Naive thymus-derived CD4-positive, alpha-beta T cell (primary cell): ENCODE measurements around the gene MAPK8IP1. TPM values are rescaled to one million over a fixed set of nuclear protein-coding genes. Genes with fewer than 3 reads are reported as not detected.

Experiments used
- ATAC-seq: fragments of 150-1000 bp; cut with Tn5 transposase; 2 replicates; pipeline ENCODE4 v1.10.0; 2021; ENCODE audit warnings: mild to moderate bottlenecking, moderate library complexity
- CTCF ChIA-PET: fragments of 350-600 bp; sonication (Branson Sonifier 250); formaldehyde crosslinking; loops from one replicate; lab custom pipeline; 2021; ENCODE audit warnings: antibody characterized with exemption; lab: Charles Lee
- POLR2A ChIA-PET: fragments of 350-600 bp; sonication (Branson Sonifier 250); formaldehyde crosslinking; loops from one replicate; lab custom pipeline; 2021; ENCODE audit warnings: antibody characterized with exemption, inconsistent platforms; lab: Charles Lee
- DNase-seq, 9 donors: peaks; one replicate each; pipeline versions ENCODE4 v3.0.0 to v3.0.0-alpha.2; 2020 to 2022; ENCODE audit warnings: mixed read lengths in 1 of 9
- H3K27ac ChIP-seq: one replicate; pipeline ENCODE4 v1.7.0; 2013; ENCODE audit warnings: mild to moderate bottlenecking, low read depth, low read length, moderate library complexity
- H3K27me3 ChIP-seq, 2 donors: one replicate each; pipeline ENCODE4 v1.7.0; 2013; ENCODE audit warnings: low read length in 2 of 2, mild to moderate bottlenecking in 2 of 2, moderate library complexity in 2 of 2; ENCODE audit not compliant: control insufficient read depth in 2 of 2, insufficient read depth in 2 of 2
- H3K36me3 ChIP-seq, 3 experiments: 1 replicate in 2 of 3; 2 replicates in 1 of 3; pipeline ENCODE4 v1.7.0; 2013; ENCODE audit warnings: low read length in 3 of 3, mild to moderate bottlenecking in 3 of 3, moderate library complexity in 1 of 3; ENCODE audit not compliant: insufficient read depth in 3 of 3, control insufficient read depth in 2 of 3
- H3K4me1 ChIP-seq, 2 donors: one replicate each; pipeline ENCODE4 v1.7.0; 2013; ENCODE audit warnings: low read length in 2 of 2, mild to moderate bottlenecking in 2 of 2, moderate library complexity in 1 of 2; ENCODE audit not compliant: control insufficient read depth in 2 of 2, insufficient read depth in 2 of 2
- H3K4me3 ChIP-seq: 2 replicates; pipeline ENCODE4 v1.7.0; 2013; ENCODE audit warnings: mild to moderate bottlenecking, low read length
- H3K9me3 ChIP-seq, 3 experiments: 1 replicate in 2 of 3; 2 replicates in 1 of 3; pipeline ENCODE4 v1.7.0; 2013; ENCODE audit warnings: low read length in 3 of 3; ENCODE audit not compliant: control insufficient read depth in 2 of 3
- H3K27ac Mint-ChIP-seq, 9 donors: one replicate each; pipeline ENCODE4 v1.8.0; 2020 to 2022; ENCODE audit warnings: mixed read lengths in 9 of 9, mild to moderate bottlenecking in 8 of 9, moderate library complexity in 5 of 9, inconsistent platforms in 2 of 9
- H3K27me3 Mint-ChIP-seq, 5 donors: one replicate each; pipeline ENCODE4 v1.8.0; 2021 to 2022; ENCODE audit warnings: mixed read lengths in 5 of 5, mild to moderate bottlenecking in 1 of 5
- H3K36me3 Mint-ChIP-seq, 5 donors: one replicate each; pipeline ENCODE4 v1.8.0; 2020 to 2022; ENCODE audit warnings: mixed read lengths in 5 of 5, mild to moderate bottlenecking in 3 of 5, inconsistent platforms in 1 of 5
- H3K4me1 Mint-ChIP-seq, 7 donors: one replicate each; pipeline ENCODE4 v1.8.0; 2020 to 2022; ENCODE audit warnings: mixed read lengths in 7 of 7, mild to moderate bottlenecking in 3 of 7, inconsistent platforms in 1 of 7
- H3K4me3 Mint-ChIP-seq, 10 donors: one replicate each; pipeline ENCODE4 v1.8.0; 2020 to 2022; ENCODE audit warnings: mild to moderate bottlenecking in 10 of 10, mixed read lengths in 10 of 10, moderate library complexity in 6 of 10, inconsistent platforms in 2 of 10
- H3K9me3 Mint-ChIP-seq, 11 donors: one replicate each; pipeline ENCODE4 v1.8.0; 2020 to 2022; ENCODE audit warnings: mixed read lengths in 11 of 11, mild to moderate bottlenecking in 4 of 11, inconsistent platforms in 1 of 11, moderate library complexity in 1 of 11
- intact Hi-C, 2 donors: fragments of 100-400 bp; cut with micrococcal nuclease; formaldehyde crosslinking; loops; one replicate each; pipeline ENCODE4 v1.15.1; 2023
- polyA plus RNA-seq, 2 donors: library from polyadenylated mRNA; unstranded; fragments of 300-500 nt; fragmentation: Illumina TruSeq; gene quantifications; one replicate each; pipeline ENCODE4 v1.2.3, GENCODE V29; 2021
- total RNA-seq, 6 experiments: library from RNA in 5 of 6; stranded (reverse) in 5 of 6; gene quantifications; 1 replicate in 5 of 6; 2 replicates in 1 of 6; pipeline ENCODE4 v1.2.3 and lab custom pipeline; 2021 to 2026

MAPK8IP1 gene
- total and polyA plus RNA-seq, 7 experiments from 2014 or later = 0.65 to 7.0 (median 0.92) TPM; not detected in 2

GRCh38 chr11:45929486-45930030 lies 44.1 kb downstream of the MAPK8IP1 start:
- H3K27ac Mint-ChIP-seq = peak overlapping the region; percentile 72 to 96 (median 91)
- Histone ChIP-seq H3K27ac (peak overlapping the region; percentile 47), H3K27me3 (no peaks in the 10 kb centered on the region), H3K36me3 (peaks cover 0 to 26% (median 9%) of the 10 kb centered on the region in 3 experiments), H3K4me1 (peaks cover 27 to 32% of the 10 kb centered on the region in 2 donors), H3K4me3 (peak overlapping the region; percentile 33), H3K9me3 (no peaks in the 10 kb centered on the region)
- ChIA-PET POLR2A (interaction anchor here (4.1 kb wide), 1 partner anchor 11 kb away, joined by 26 read pairs; the partner anchor contains the start of gene PEX16), CTCF (interaction anchor here (1.1 kb wide), 1 partner anchor 12 kb away, joined by 3 read pairs; the partner anchor contains the start of gene PEX16)
- intact Hi-C loops = loop anchor here in 1 of 2 donors (1.0 kb wide), 1 partner anchor 11 kb away; no protein-coding TSS in a partner anchor
- no peaks in the 10 kb centered on the region for H3K9me3 Mint-ChIP-seq
- H3K36me3 Mint-ChIP-seq = peaks cover 0 to 8% (median 0%) of the 10 kb centered on the region in 5 donors
- peaks cover 20 to 40% (median 24%) of the 10 kb centered on the region in 7 donors for H3K4me1 Mint-ChIP-seq
- peaks cover 0 to 4% (median 0%) of the 10 kb centered on the region in 5 donors for H3K27me3 Mint-ChIP-seq
- ATAC-seq = peak; percentile 26
- DNase-seq = no peak
- H3K4me3 Mint-ChIP-seq = peak overlapping the region; percentile 25 to 89 (median 74)

GRCh38 chr11:45930031-45930794 lies 44.8 kb downstream of the MAPK8IP1 start:
- intact Hi-C loops = loop anchor here in 1 of 2 donors (1.0 kb wide), 1 partner anchor 12 kb away; no protein-coding TSS in a partner anchor
- ATAC-seq (peak; percentile 82), DNase-seq (peak in 4 of 9 donors; percentile 17 to 33 (median 23))
- H3K36me3 Mint-ChIP-seq = peaks cover 0 to 14% (median 0%) of the 10 kb centered on the region in 5 donors
- H3K4me3 Mint-ChIP-seq = peak overlapping the region; percentile 25 to 89 (median 74)
- no peaks in the 10 kb centered on the region for H3K27me3 Mint-ChIP-seq
- peaks cover 2 to 32% (median 9%) of the 10 kb centered on the region in 3 experiments for H3K36me3 ChIP-seq
- ChIA-PET POLR2A (interaction anchor here (4.1 kb wide), 1 partner anchor 12 kb away, joined by 26 read pairs; the partner anchor contains the start of gene PEX16), CTCF (interaction anchor here (0.8 to 1.1 kb wide), 2 partner anchors 12 to 57 kb away, joined by 3 read pairs; partner anchors contain the start of gene PEX16)
- no peaks in the 10 kb centered on the region for H3K27me3 ChIP-seq
- H3K9me3 Mint-ChIP-seq = no peaks in the 10 kb centered on the region
- H3K4me1 ChIP-seq = peaks cover 27 to 32% of the 10 kb centered on the region in 2 donors
- peaks cover 20 to 40% (median 24%) of the 10 kb centered on the region in 7 donors for H3K4me1 Mint-ChIP-seq
- H3K27ac Mint-ChIP-seq = peak overlapping the region; percentile 72 to 96 (median 91)
- peak overlapping the region; percentile 47 for H3K27ac ChIP-seq
- H3K9me3 ChIP-seq = no peaks in the 10 kb centered on the region
- peak overlapping the region; percentile 33 for H3K4me3 ChIP-seq

- DNase-seq = no peak
- Mint-ChIP-seq H3K9me3 (no peaks in the 10 kb centered on the region), H3K4me3 (peak overlapping the region in 2 of 10 donors; percentile 39 to 73), H3K4me1 (peaks cover 20 to 40% (median 24%) of the 10 kb centered on the region in 7 donors), H3K27me3 (no peaks in the 10 kb centered on the region), H3K36me3 (peaks cover 0 to 14% (median 0%) of the 10 kb centered on the region in 5 donors), H3K27ac (peak overlapping the region; percentile 14 to 95 (median 78))
- Histone ChIP-seq H3K4me1 (peaks cover 27 to 32% of the 10 kb centered on the region in 2 donors), H3K36me3 (peaks cover 4 to 39% (median 9%) of the 10 kb centered on the region in 3 experiments), H3K9me3 (no peaks in the 10 kb centered on the region), H3K27me3 (no peaks in the 10 kb centered on the region), H3K27ac (peak overlapping the region; percentile 22), H3K4me3 (no peak overlapping the region)
- intact Hi-C loops = loop anchor here in 1 of 2 donors (1.0 kb wide), 1 partner anchor 13 kb away; no protein-coding TSS in a partner anchor
- ATAC-seq = no peak
- ChIA-PET POLR2A (interaction anchor here (4.1 kb wide), 1 partner anchor 13 kb away, joined by 26 read pairs; the partner anchor contains the start of gene PEX16), CTCF (interaction anchor here (0.8 kb wide), 1 partner anchor 58 kb away, joined by 3 read pairs; no protein-coding TSS in a partner anchor)
Measured at GRCh38 chr11:45930951-45931570, 45.6 kb downstream of the MAPK8IP1 start.

GRCh38 chr11:45931739-45932138 lies 46.3 kb downstream of the MAPK8IP1 start:
- DNase-seq (no peak), ATAC-seq (no peak)
- Mint-ChIP-seq H3K27ac (peak overlapping the region; percentile 14 to 95 (median 54)), H3K9me3 (no peaks in the 10 kb centered on the region), H3K4me3 (peak overlapping the region in 1 of 10 donors; percentile 63), H3K27me3 (no peaks in the 10 kb centered on the region), H3K36me3 (peaks cover 0 to 16% (median 2%) of the 10 kb centered on the region in 5 donors), H3K4me1 (peaks cover 20 to 40% (median 24%) of the 10 kb centered on the region in 7 donors)
- Histone ChIP-seq H3K4me1 (peaks cover 27 to 30% of the 10 kb centered on the region in 2 donors), H3K9me3 (no peaks in the 10 kb centered on the region), H3K27me3 (no peaks in the 10 kb centered on the region), H3K36me3 (peaks cover 4 to 44% (median 10%) of the 10 kb centered on the region in 3 experiments), H3K4me3 (no peak overlapping the region), H3K27ac (peak overlapping the region; percentile 22)
- intact Hi-C loops = no loop called here
- POLR2A ChIA-PET = interaction anchor here (0.6 to 4.1 kb wide), 2 partner anchors 13 to 112 kb away, joined by 3 to 26 read pairs; partner anchors contain the start of gene PEX16
- CTCF ChIA-PET = no interaction called here

GRCh38 chr11:45932217-45932616 lies 46.8 kb downstream of the MAPK8IP1 start:
- Mint-ChIP-seq H3K27ac (peak overlapping the region in 6 of 9 donors; percentile 14 to 76 (median 38)), H3K4me1 (peaks cover 20 to 39% (median 24%) of the 10 kb centered on the region in 7 donors), H3K27me3 (no peaks in the 10 kb centered on the region), H3K36me3 (peaks cover 0 to 21% (median 3%) of the 10 kb centered on the region in 5 donors), H3K9me3 (no peaks in the 10 kb centered on the region), H3K4me3 (no peak overlapping the region)
- Histone ChIP-seq H3K27ac (no peak overlapping the region), H3K4me1 (peaks cover 26 to 27% of the 10 kb centered on the region in 2 donors), H3K4me3 (no peak overlapping the region), H3K36me3 (peaks cover 4 to 49% (median 14%) of the 10 kb centered on the region in 3 experiments), H3K9me3 (no peaks in the 10 kb centered on the region), H3K27me3 (no peaks in the 10 kb centered on the region)
- POLR2A ChIA-PET = interaction anchor here (0.6 kb wide), 1 partner anchor 112 kb away, joined by 3 read pairs; no protein-coding TSS in a partner anchor
- CTCF ChIA-PET = no interaction called here
- no peak for DNase-seq
- ATAC-seq = no peak
- intact Hi-C loops = no loop called here
